Left lung (tissue), 10 donors: ENCODE results near the gene NEK3. TPM values are rescaled to one million over a fixed set of nuclear protein-coding genes. Genes with fewer than 3 reads are reported as not detected.
"Not testable (repeated sequence)": the region's sequence is repeated elsewhere in the genome, so short reads cannot be mapped to it uniquely, and the experiment has no call there.

ENCODE experiments used
- ATAC-seq: fragments of 200-7000 bp; cut with Tn5 transposase; one replicate; pipeline ENCODE4 v1.9.1; 2020; ENCODE audit warnings: moderate library complexity
- DNase-seq, 4 donors: peaks; one replicate each; pipeline ENCODE4 v3.0.0-alpha.2; 2013 to 2020
- H3K27ac ChIP-seq, 2 donors: fragments of 200-600 bp; sonication (generic) in 1 of 2; one replicate each; pipeline versions ENCODE4 v1.5.0 to v1.8.0; 2020 to 2021
- H3K27me3 ChIP-seq, 2 donors: fragments of 200-600 bp; sonication (generic) in 1 of 2; one replicate each; pipeline versions ENCODE4 v1.5.0 to v1.8.0; 2020 to 2021
- H3K36me3 ChIP-seq, 2 donors: fragments of 200-600 bp; sonication (generic) in 1 of 2; one replicate each; pipeline versions ENCODE4 v1.5.0 to v1.8.0; 2020 to 2021
- H3K4me1 ChIP-seq, 2 donors: fragments of 200-600 bp; one replicate each; pipeline ENCODE4 v1.8.0; 2021
- H3K4me3 ChIP-seq, 2 donors: fragments of 200-600 bp; sonication (generic) in 1 of 2; one replicate each; pipeline versions ENCODE4 v1.5.0 to v1.8.0; 2020 to 2021; ENCODE audit warnings: mild to moderate bottlenecking in 1 of 2
- H3K9me3 ChIP-seq, 2 donors: fragments of 200-600 bp; sonication (generic) in 1 of 2; one replicate each; pipeline versions ENCODE4 v1.5.0 to v1.8.0; 2020 to 2021
- CTCF ChIP-seq, 2 donors: fragments of 200-600 bp; sonication (generic) in 1 of 2; IDR thresholded peaks; one replicate each; pipeline versions ENCODE4 v1.5.0 to v1.8.0; 2021; ENCODE audit warnings: antibody characterized with exemption in 2 of 2
- intact Hi-C, 2 donors: fragments of 100-400 bp; cut with DNase I; formaldehyde crosslinking; loops; one replicate each; pipeline versions ENCODE4 v1.11.2 to v1.14.2; 2022
- polyA plus RNA-seq, 6 donors: library from polyadenylated mRNA; unstranded; fragments of 120-200 nt; gene quantifications; one replicate each; pipeline ENCODE4 v1.2.1, GENCODE V29; 2013; ENCODE audit not compliant: insufficient read length in 6 of 6
- total RNA-seq, 2 donors: library from RNA; stranded (reverse); fragmentation: NEBNext Ultra II Directional; extraction: Animal tissue kit (Norgen Biotek cat#: 25700); gene quantifications; one replicate each; pipeline ENCODE4 v1.2.1, GENCODE V29; 2021
- donor health status: DM: no; HTN: yes; CAD: no.
- donor health status: DM: no; HTN: no; CAD: no.

Gene NEK3
- total and polyA plus RNA-seq, 8 donors = 9.8 to 59.2 (median 54.8) TPM

GRCh38 chr13:52105841-52106240 is 53.6 kb downstream of the NEK3 start:
- Histone ChIP-seq H3K27ac (no peak overlapping the region), H3K9me3 (no peaks in the 10 kb centered on the region), H3K36me3 (no peaks in the 10 kb centered on the region), H3K4me1 (no peaks in the 10 kb centered on the region), H3K4me3 (no peak overlapping the region), H3K27me3 (no peaks in the 10 kb centered on the region)
- DNase-seq (no peak), ATAC-seq (no peak)
- intact Hi-C loops = no loop called here
- TF ChIP-seq CTCF (IDR thresholded peaks at IDR 0.05) = no peak

DNA sequence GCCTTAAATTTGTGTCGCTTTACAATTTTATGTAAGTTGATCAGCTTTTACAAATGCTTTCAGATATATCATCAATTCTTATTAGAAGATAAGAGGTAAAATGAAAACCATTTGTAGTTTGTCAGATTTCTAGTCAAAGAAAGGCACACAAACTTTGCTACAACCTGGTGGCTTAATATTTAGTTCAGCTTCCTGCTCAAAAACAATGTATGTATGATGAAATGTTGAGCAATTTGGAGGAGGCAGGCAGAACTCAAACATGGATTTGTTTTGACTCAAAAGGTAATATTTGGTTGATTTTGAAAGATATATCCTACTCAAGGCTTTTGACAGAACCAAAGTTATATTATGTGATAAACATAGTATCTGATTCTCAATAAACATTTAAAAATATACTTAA is 54.8 kb downstream of the NEK3 start:
- no peaks in the 10 kb centered on the region for H3K36me3 ChIP-seq
- intact Hi-C loops = no loop called here

DNA sequence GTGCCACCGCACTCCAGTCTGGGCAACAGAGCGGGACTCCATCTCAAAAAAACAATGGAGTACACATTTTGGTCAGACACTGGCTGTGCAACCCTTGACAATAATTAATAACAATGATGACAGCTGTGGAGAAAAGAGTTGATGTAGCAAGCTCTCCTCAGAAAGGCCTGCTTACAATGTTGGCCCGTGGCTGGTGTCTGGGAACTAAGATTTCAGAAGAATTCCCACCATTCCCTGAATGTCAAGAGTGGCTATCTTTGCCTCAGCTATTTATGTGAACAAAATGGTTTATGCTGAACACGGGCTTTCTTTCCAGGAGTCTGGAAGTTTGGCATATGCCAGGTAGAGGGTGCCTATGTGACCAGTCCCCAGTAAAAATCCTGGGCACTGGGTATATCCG is 56.0 kb downstream of the NEK3 start:
- Histone ChIP-seq H3K4me3 (no peak overlapping the region), H3K4me1 (no peaks in the 10 kb centered on the region), H3K9me3 (no peaks in the 10 kb centered on the region), H3K36me3 (no peaks in the 10 kb centered on the region), H3K27ac (no peak overlapping the region), H3K27me3 (no peaks in the 10 kb centered on the region)
- DNase-seq = no peak
- intact Hi-C loops = no loop called here
- no peak for TF ChIP-seq CTCF (IDR thresholded peaks at IDR 0.05)
- no peak for ATAC-seq

More for the DNA sequence above, 54.8 kb downstream of the NEK3 start:
- Histone ChIP-seq H3K4me3 (no peak overlapping the region), H3K27ac (no peak overlapping the region), H3K4me1 (no peaks in the 10 kb centered on the region), H3K9me3 (no peaks in the 10 kb centered on the region), H3K27me3 (no peaks in the 10 kb centered on the region)
- no peak for DNase-seq
- no peak for TF ChIP-seq CTCF (IDR thresholded peaks at IDR 0.05)
- ATAC-seq = no peak

DNA sequence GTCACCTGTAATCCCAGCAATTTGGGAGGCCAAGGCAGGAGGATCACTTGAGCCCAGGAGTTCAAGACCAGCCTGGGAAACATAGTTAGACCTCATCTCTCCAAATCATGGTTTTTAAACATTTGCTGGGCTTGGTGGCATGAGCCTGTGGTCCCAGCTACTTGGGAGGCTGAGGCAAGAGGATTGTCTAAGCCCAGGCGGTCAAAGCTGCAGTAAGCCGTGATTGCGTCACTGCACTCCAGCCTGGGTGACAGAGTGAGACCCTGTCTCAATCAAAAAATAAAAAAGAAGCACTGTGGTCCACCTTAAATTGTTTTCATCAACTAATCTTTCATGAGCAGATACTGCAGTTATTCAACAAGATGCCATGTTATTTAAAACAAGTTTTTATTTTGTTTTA is 57.0 kb downstream of the NEK3 start:
- H3K9me3 ChIP-seq, intact Hi-C loops, DNase-seq: not testable (repeated sequence)

DNA sequence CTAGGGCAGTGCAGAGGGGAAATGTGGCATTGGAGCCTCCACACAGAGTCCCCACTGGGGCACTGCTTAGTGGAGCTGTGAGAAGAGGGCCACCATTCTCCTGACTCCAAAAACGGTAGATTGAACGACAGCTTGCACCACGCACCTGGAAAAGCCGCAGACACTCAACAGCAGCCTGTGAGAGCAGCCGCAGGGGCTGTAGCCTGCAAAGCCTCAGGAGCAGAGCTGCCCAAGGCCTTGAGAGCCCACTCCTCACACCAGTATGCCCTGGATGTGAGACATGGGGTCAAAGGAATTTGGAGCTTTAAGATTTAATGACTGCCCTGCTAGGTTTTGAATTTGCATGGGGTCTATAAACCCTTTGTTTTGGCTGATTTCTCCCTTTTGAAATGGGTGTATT is 62.2 kb downstream of the NEK3 start:
- no peak for DNase-seq
- no peaks in the 10 kb centered on the region for H3K4me1 ChIP-seq
- no peak for ATAC-seq
- no peak overlapping the region for H3K27ac ChIP-seq
- no peaks in the 10 kb centered on the region for H3K27me3 ChIP-seq
- no peaks in the 10 kb centered on the region for H3K36me3 ChIP-seq
- intact Hi-C loops = no loop called here
- H3K9me3 ChIP-seq = no peaks in the 10 kb centered on the region
- no peak overlapping the region for H3K4me3 ChIP-seq
- TF ChIP-seq CTCF (IDR thresholded peaks at IDR 0.05) = no peak

More for the DNA sequence above, 57.0 kb downstream of the NEK3 start:
- not testable (repeated sequence) for H3K27ac ChIP-seq, H3K36me3 ChIP-seq, H3K4me1 ChIP-seq, H3K27me3 ChIP-seq, H3K4me3 ChIP-seq, ATAC-seq

- no peak for TF ChIP-seq CTCF (IDR thresholded peaks at IDR 0.05)
- no peak for ATAC-seq
Observed at GRCh38 chr13:52096748-52097147, 62.6 kb downstream of the NEK3 start.

More at GRCh38 chr13:52096748-52097147, 62.6 kb downstream of the NEK3 start:
- no peaks in the 10 kb centered on the region for H3K36me3 ChIP-seq
- no peak overlapping the region for H3K27ac ChIP-seq
- intact Hi-C loops = no loop called here
- no peaks in the 10 kb centered on the region for H3K4me1 ChIP-seq
- H3K27me3 ChIP-seq = no peaks in the 10 kb centered on the region
- DNase-seq = no peak
- H3K9me3 ChIP-seq = no peaks in the 10 kb centered on the region
- no peak overlapping the region for H3K4me3 ChIP-seq
